Calu3 (cell line): Measurements from ENCODE around the gene PICALM. TPM values are rescaled to one million over a fixed set of nuclear protein-coding genes. Genes with fewer than 3 reads are reported as not detected.

ENCODE experiments used
- BruUV-seq: library from RNA; stranded (reverse); fragments of 400-500 nt; replicated peaks from 2 replicates; lab custom pipeline; 2021; lab: Mats Ljungman, UMichigan
- CTCF ChIA-PET: fragments of 300-600 bp; sonication (Branson Sonifier 250); formaldehyde crosslinking; loops from one replicate; lab custom pipeline; 2022; ENCODE audit warnings: antibody characterized with exemption; lab: Charles Lee
- DNase-seq: peaks from one replicate; pipeline ENCODE4 v3.0.0; 2022
- H3K27ac Mint-ChIP-seq: one replicate; pipeline ENCODE4 v1.8.0; 2022; ENCODE audit warnings: mixed read lengths; ENCODE audit not compliant: unreplicated experiment
- H3K27me3 Mint-ChIP-seq: one replicate; pipeline ENCODE4 v1.8.0; 2022; ENCODE audit warnings: mixed read lengths; ENCODE audit not compliant: unreplicated experiment
- H3K36me3 Mint-ChIP-seq: one replicate; pipeline ENCODE4 v1.8.0; 2022; ENCODE audit warnings: mild to moderate bottlenecking, moderate library complexity, mixed read lengths; ENCODE audit not compliant: insufficient read depth, unreplicated experiment
- H3K4me1 Mint-ChIP-seq: one replicate; pipeline ENCODE4 v1.8.0; 2022; ENCODE audit warnings: mild to moderate bottlenecking, low read depth, mixed read lengths; ENCODE audit not compliant: unreplicated experiment
- H3K4me3 Mint-ChIP-seq: one replicate; pipeline ENCODE4 v1.8.0; 2022; ENCODE audit warnings: mild to moderate bottlenecking, low read depth, moderate library complexity, mixed read lengths; ENCODE audit not compliant: unreplicated experiment
- H3K9me3 Mint-ChIP-seq: one replicate; pipeline ENCODE4 v1.8.0; 2022; ENCODE audit warnings: low read depth, mixed read lengths; ENCODE audit not compliant: unreplicated experiment
- intact Hi-C: fragments of 100-400 bp; cut with micrococcal nuclease; formaldehyde crosslinking; loops from one replicate; pipeline ENCODE4 v1.10.0; 2022; ENCODE audit not compliant: unreplicated experiment
- total RNA-seq: library from RNA; stranded (reverse); gene quantifications from 2 replicates; pipeline ENCODE4 v1.2.3, GENCODE V29; 2022
- TF ChIP-seq, protein P1 (sequence below): fragments of 200-600 bp; IDR thresholded peaks from one replicate; pipeline ENCODE4 v1.8.0; 2022; ENCODE audit warnings: antibody characterized with exemption; ENCODE audit not compliant: unreplicated experiment

Gene PICALM
- total RNA-seq, 1 experiment from 2014 or later = 124 TPM

DNA sequence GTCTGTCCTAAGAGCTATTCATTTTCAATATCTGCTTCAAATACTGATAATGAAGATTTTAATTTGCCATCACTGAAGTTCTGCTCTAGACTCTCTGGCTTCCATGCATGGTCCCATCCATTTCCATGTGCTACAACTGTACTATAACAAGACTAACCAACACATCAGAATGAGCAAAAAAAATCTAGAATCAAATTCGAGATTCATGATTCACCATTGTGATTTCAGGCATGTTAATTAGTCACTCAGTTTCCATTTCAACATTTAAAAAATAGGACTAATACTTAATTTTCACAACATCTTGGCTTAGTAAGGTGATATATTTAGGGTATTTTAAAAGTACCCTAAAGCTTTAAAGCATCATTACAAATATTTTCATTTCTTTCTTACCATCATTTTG is 22.8 kb downstream of the PICALM start:
- no peaks in the 10 kb centered on the region for H3K9me3 Mint-ChIP-seq
- peaks cover 13% of the 10 kb centered on the region for H3K36me3 Mint-ChIP-seq
- CTCF ChIA-PET = no interaction called here
- DNase-seq = no peak
- no TSS peak for BruUV-seq
- peaks cover 37% of the 10 kb centered on the region for H3K4me1 Mint-ChIP-seq
- H3K27me3 Mint-ChIP-seq = no peaks in the 10 kb centered on the region
- no peak overlapping the region for H3K4me3 Mint-ChIP-seq
- TF ChIP-seq, protein P1, sequence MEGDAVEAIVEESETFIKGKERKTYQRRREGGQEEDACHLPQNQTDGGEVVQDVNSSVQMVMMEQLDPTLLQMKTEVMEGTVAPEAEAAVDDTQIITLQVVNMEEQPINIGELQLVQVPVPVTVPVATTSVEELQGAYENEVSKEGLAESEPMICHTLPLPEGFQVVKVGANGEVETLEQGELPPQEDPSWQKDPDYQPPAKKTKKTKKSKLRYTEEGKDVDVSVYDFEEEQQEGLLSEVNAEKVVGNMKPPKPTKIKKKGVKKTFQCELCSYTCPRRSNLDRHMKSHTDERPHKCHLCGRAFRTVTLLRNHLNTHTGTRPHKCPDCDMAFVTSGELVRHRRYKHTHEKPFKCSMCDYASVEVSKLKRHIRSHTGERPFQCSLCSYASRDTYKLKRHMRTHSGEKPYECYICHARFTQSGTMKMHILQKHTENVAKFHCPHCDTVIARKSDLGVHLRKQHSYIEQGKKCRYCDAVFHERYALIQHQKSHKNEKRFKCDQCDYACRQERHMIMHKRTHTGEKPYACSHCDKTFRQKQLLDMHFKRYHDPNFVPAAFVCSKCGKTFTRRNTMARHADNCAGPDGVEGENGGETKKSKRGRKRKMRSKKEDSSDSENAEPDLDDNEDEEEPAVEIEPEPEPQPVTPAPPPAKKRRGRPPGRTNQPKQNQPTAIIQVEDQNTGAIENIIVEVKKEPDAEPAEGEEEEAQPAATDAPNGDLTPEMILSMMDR = no peak
- H3K27ac Mint-ChIP-seq = peak overlapping the region; percentile 48
- intact Hi-C loops = loop anchor here (2.0 to 5.0 kb wide), 2 partner anchors 23 to 71 kb away; partner anchors contain the start of gene PICALM

DNA sequence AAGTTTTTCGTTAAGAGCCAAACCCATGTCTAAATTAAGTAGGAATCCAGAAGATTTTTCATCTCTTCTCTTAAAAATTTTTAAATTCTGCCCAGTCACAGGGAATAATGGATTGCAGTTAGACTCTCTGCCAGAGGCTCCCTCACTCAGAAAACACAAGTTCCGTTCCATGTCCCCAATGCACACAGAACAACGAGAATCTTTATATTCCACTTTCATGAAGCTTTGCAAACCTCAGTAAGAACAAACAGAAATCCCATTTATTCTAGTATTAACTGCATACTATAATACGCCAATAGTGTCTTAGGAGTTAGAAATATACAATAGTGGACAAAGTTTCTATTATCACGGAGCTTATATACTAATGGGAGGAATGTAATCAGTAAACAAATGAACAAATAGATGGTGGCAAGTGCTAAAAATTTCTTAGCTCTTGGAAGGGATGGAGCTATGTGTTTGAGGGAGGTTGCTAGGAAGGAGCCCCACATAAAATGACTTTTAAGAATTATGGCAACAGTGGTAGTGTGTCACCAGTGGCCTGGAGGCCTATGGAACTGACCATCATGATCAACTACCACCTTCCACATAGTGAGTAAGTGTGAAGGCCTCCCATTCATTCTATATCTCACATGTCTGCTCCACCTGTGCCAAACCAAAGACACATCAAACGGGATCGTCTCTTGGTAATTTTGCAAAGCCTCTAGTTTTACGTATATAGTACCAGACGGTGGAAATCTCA is 24.9 kb downstream of the PICALM start:
- Mint-ChIP-seq H3K27ac (peak overlapping the region; percentile 85), H3K9me3 (no peaks in the 10 kb centered on the region), H3K4me3 (no peak overlapping the region), H3K36me3 (peaks cover 13% of the 10 kb centered on the region), H3K4me1 (peaks cover 37% of the 10 kb centered on the region), H3K27me3 (no peaks in the 10 kb centered on the region)
- intact Hi-C loops = loop anchor here (5.0 kb wide), 1 partner anchor 168 kb away; no protein-coding TSS in a partner anchor
- DNase-seq = no peak
- TF ChIP-seq, protein P1 = no peak
- CTCF ChIA-PET = interaction anchor here (0.5 to 1.1 kb wide), 2 partner anchors 25 to 317 kb away, joined by 3 to 4 read pairs; partner anchors contain the start of gene PICALM
- no TSS peak for BruUV-seq

DNA sequence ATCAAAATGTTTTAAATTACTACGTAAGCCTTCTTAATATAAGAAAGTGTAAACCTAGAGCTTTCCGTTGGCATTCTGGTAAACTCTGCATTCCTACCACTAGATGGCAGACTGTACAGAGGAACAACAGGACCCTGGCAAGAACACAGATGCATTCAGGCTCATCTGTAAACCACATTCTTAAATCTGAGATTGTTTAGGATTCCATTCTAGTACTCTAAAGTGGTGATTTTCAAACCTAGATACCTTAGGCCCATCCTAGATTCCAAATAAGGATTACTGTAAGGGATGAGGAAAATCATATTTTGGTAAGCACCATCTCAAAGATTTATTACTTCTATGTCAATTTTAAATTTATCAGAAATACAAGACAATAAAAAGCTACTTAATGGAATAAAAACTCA is 26.9 kb downstream of the PICALM start:
- TF ChIP-seq, protein P1 = peak; percentile 77
- H3K9me3 Mint-ChIP-seq = no peaks in the 10 kb centered on the region
- no peak overlapping the region for H3K4me3 Mint-ChIP-seq
- intact Hi-C loops = loop anchor here (1.0 to 5.0 kb wide), 2 partner anchors 151 to 170 kb away; no protein-coding TSS in a partner anchor
- no peak overlapping the region for H3K27ac Mint-ChIP-seq
- peaks cover 32% of the 10 kb centered on the region for H3K4me1 Mint-ChIP-seq
- CTCF ChIA-PET = interaction anchor here (0.6 to 2.6 kb wide), 9 partner anchors 26 to 179 kb away, joined by 3 to 22 read pairs (median 4); partner anchors contain the start of gene PICALM
- peak; percentile 71 for DNase-seq
- no TSS peak for BruUV-seq
- no peaks in the 10 kb centered on the region for H3K27me3 Mint-ChIP-seq
- H3K36me3 Mint-ChIP-seq = peaks cover 17% of the 10 kb centered on the region

DNA sequence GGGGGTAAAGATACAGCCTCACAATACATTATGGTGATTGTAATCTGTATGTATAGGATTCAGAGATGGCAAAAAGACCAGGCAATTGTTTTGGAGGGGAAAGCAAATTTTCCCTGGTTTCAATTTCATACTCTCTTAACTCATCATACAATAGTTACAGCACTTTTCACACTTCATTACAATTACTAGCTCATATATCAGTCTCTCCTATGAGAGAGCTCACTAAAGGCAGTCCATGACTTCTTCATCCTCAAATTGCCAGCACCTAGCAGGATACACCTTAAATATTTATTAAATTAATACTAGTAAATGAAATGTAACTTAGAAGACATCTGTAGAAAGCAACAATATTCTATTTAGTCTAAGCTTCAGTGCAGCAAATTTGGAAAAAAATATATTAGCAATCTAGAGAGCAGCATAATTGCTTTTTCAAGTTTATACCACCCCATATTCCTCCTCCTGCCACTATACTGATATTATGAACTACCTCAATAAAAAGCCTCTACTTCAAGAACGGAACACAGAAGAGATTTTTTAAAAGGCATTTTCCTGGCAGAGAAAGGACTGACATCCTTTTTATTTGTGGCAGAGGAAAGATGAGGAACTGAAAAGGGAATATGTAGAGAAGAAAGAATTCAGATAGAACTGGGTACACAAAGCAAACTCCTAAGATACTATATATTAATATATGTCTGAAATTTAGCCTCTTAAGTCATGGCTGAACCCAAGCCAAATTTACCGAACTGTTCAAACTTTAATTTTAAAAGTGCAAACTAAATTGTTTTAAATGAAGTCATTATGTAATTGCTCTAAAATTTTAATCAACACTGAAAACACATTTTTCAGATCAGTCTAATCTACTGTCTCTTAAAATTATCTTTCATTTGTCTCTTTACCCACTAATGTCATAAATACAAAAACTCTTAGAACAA is 27.7 kb downstream of the PICALM start:
- H3K9me3 Mint-ChIP-seq = no peaks in the 10 kb centered on the region

More for the DNA sequence above, 27.7 kb downstream of the PICALM start:
- TF ChIP-seq, protein P1 = no peak
- no peak overlapping the region for H3K27ac Mint-ChIP-seq
- H3K4me3 Mint-ChIP-seq = no peak overlapping the region
- intact Hi-C loops = loop anchor here (5.0 kb wide), 1 partner anchor 171 kb away; no protein-coding TSS in a partner anchor
- CTCF ChIA-PET = interaction anchor here (0.6 to 2.6 kb wide), 9 partner anchors 26 to 180 kb away, joined by 3 to 22 read pairs (median 4); partner anchors contain the start of gene PICALM
- H3K4me1 Mint-ChIP-seq = peaks cover 24% of the 10 kb centered on the region
- peaks cover 15% of the 10 kb centered on the region for H3K36me3 Mint-ChIP-seq
- H3K27me3 Mint-ChIP-seq = no peaks in the 10 kb centered on the region
- no peak for DNase-seq
- BruUV-seq = no TSS peak
